Measurements from ENCODE around the gene C10orf143. TPM values are rescaled to one million over a fixed set of nuclear protein-coding genes. Genes with fewer than 3 reads are reported as not detected.

The C10orf143 gene
- total RNA-seq, 2 donors from 2014 or later = 2.4 to 2.9 TPM

- DNase-seq (ENCODE audit: low spot score) = no peak
- no peaks in the 10 kb centered on the region for H3K4me1 Mint-ChIP-seq (ENCODE audit: low read depth in 2 of 2)
- peaks cover 4 to 5% of the 10 kb centered on the region in 2 donors for H3K27me3 Mint-ChIP-seq
- no peak overlapping the region for H3K27ac Mint-ChIP-seq
- H3K9me3 Mint-ChIP-seq = no peaks in the 10 kb centered on the region
- H3K36me3 Mint-ChIP-seq = no peaks in the 10 kb centered on the region
- no peak overlapping the region for H3K4me3 Mint-ChIP-seq
- ATAC-seq = no peak
These were observed 68.2 kb downstream of the C10orf143 start for GRCh38 chr10:130042381-130042780.

- H3K27ac Mint-ChIP-seq = no peak overlapping the region
- no peaks in the 10 kb centered on the region for H3K4me1 Mint-ChIP-seq (ENCODE audit: low read depth in 2 of 2)
- H3K36me3 Mint-ChIP-seq = no peaks in the 10 kb centered on the region
- peaks cover 4 to 5% of the 10 kb centered on the region in 2 donors for H3K27me3 Mint-ChIP-seq
- no peak overlapping the region for H3K4me3 Mint-ChIP-seq
- no peak for DNase-seq (ENCODE audit: low spot score)
- no peaks in the 10 kb centered on the region for H3K9me3 Mint-ChIP-seq
- ATAC-seq = no peak
These were observed 68.9 kb downstream of the C10orf143 start for GRCh38 chr10:130041451-130042371.

DNA sequence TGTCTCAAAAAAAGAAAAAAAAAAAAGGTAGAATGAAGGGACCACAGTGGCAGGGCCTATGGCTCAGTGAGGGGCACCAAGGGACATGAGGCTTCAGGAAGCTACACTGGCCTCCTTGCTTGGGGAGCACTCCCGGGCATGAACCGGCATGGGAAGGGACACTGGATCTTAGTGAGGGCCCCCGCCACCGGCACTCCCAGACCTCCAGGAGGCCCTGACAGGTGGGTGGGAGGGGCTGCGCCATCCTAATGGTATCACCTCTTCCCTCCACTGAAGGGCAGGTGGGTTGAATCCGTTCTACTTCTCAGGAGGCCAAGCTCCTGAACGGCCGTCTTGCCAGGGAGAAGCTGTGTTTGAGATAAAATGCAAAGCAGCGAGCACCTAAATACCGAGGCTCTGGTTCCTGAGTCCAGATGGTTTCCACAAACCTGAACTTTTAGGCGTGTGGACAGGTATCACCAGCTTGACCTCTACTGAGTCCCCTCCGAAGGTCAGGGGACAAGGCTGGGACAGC, 69.8 kb downstream of the C10orf143 start:
- peaks cover 5% of the 10 kb centered on the region in 2 donors for H3K27me3 Mint-ChIP-seq
- H3K27ac Mint-ChIP-seq = no peak overlapping the region
- DNase-seq (ENCODE audit: low spot score) (no peak), ATAC-seq (no peak)
- no peaks in the 10 kb centered on the region for H3K4me1 Mint-ChIP-seq (ENCODE audit: low read depth in 2 of 2)
- no peaks in the 10 kb centered on the region for H3K9me3 Mint-ChIP-seq
- H3K36me3 Mint-ChIP-seq = no peaks in the 10 kb centered on the region
- no peak overlapping the region for H3K4me3 Mint-ChIP-seq

DNA sequence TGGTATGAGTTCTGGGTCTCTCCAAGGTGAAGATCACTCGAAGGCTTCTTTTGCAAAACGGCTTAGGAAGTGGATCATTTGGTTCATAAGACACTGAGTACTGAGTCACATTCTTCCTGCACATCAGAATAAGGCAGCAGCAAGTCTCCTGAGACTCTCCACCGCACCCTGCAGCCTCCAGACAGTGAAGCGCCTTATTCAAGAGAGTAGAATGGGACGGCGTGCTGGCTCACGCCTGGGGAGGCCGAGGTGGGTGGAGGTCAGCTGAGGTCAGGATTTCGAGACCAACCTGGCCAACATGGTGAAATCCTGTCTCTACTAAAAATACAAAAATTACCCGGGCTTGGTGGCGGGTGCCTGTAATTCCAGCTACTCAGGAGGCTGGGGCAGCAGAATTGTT, 70.3 kb downstream of the C10orf143 start:
- no peaks in the 10 kb centered on the region for H3K36me3 Mint-ChIP-seq
- ATAC-seq (no peak), DNase-seq (ENCODE audit: low spot score) (no peak)
- H3K27ac Mint-ChIP-seq = no peak overlapping the region
- H3K9me3 Mint-ChIP-seq = no peaks in the 10 kb centered on the region
- no peaks in the 10 kb centered on the region for H3K4me1 Mint-ChIP-seq (ENCODE audit: low read depth in 2 of 2)
- no peak overlapping the region for H3K4me3 Mint-ChIP-seq
- H3K27me3 Mint-ChIP-seq = peaks cover 5 to 6% of the 10 kb centered on the region in 2 donors

GRCh38 chr10:130039141-130039540, 71.5 kb downstream of the C10orf143 start:
- Mint-ChIP-seq H3K4me3 (no peak overlapping the region), H3K36me3 (no peaks in the 10 kb centered on the region), H3K4me1 (ENCODE audit: low read depth in 2 of 2) (no peaks in the 10 kb centered on the region), H3K9me3 (no peaks in the 10 kb centered on the region), H3K27ac (no peak overlapping the region), H3K27me3 (peaks cover 6% of the 10 kb centered on the region in 2 donors)
- no peak for DNase-seq (ENCODE audit: low spot score)
- no peak for ATAC-seq

- Mint-ChIP-seq H3K4me3 (no peak overlapping the region), H3K27ac (no peak overlapping the region), H3K9me3 (no peaks in the 10 kb centered on the region), H3K36me3 (no peaks in the 10 kb centered on the region), H3K27me3 (peaks cover 9 to 10% of the 10 kb centered on the region in 2 donors), H3K4me1 (ENCODE audit: low read depth in 2 of 2) (no peaks in the 10 kb centered on the region)
- ATAC-seq (no peak), DNase-seq (ENCODE audit: low spot score) (no peak)
These were observed 72.0 kb downstream of the C10orf143 start for GRCh38 chr10:130038611-130039109.

DNA sequence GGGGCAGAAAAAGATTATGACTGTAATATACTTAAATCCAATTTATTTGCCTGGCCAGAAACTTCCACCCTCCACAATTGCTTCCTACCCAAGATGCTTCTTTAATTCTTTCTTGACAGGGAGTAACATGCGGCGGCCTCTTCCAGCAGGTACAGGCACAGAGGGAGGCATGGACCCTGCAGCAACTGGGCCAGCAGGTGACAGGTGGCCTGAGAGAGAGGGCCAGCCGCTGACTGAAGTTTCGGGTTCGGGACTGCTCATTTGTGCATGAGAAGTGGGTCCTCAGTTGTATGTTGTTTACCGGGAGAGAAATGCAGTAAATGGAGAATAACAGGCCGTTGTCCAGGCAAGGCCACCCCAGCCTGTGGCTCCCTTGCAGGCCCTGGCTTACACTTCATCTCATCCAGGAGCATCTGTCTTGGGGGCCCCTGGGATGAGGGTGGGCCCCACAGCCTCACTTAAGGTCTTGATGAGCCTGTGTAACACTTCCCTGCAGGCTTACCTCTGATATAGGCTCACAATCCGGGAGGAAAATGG, 72.5 kb downstream of the C10orf143 start:
- no peak for ATAC-seq

GRCh38 chr10:130037169-130037661, 73.4 kb downstream of the C10orf143 start:
- DNase-seq (ENCODE audit: low spot score) = no peak
- ATAC-seq = no peak
- Mint-ChIP-seq H3K9me3 (no peaks in the 10 kb centered on the region), H3K4me1 (ENCODE audit: low read depth in 2 of 2) (no peaks in the 10 kb centered on the region), H3K36me3 (no peaks in the 10 kb centered on the region), H3K27ac (no peak overlapping the region), H3K4me3 (no peak overlapping the region), H3K27me3 (peaks cover 6 to 8% of the 10 kb centered on the region in 2 donors)

More for the DNA sequence above, 72.5 kb downstream of the C10orf143 start:
- H3K36me3 Mint-ChIP-seq = no peaks in the 10 kb centered on the region
- no peaks in the 10 kb centered on the region for H3K4me1 Mint-ChIP-seq (ENCODE audit: low read depth in 2 of 2)
- no peak overlapping the region for H3K27ac Mint-ChIP-seq
- no peaks in the 10 kb centered on the region for H3K9me3 Mint-ChIP-seq
- no peak for DNase-seq (ENCODE audit: low spot score)
- no peak overlapping the region for H3K4me3 Mint-ChIP-seq
- peaks cover 6 to 8% of the 10 kb centered on the region in 2 donors for H3K27me3 Mint-ChIP-seq

DNA sequence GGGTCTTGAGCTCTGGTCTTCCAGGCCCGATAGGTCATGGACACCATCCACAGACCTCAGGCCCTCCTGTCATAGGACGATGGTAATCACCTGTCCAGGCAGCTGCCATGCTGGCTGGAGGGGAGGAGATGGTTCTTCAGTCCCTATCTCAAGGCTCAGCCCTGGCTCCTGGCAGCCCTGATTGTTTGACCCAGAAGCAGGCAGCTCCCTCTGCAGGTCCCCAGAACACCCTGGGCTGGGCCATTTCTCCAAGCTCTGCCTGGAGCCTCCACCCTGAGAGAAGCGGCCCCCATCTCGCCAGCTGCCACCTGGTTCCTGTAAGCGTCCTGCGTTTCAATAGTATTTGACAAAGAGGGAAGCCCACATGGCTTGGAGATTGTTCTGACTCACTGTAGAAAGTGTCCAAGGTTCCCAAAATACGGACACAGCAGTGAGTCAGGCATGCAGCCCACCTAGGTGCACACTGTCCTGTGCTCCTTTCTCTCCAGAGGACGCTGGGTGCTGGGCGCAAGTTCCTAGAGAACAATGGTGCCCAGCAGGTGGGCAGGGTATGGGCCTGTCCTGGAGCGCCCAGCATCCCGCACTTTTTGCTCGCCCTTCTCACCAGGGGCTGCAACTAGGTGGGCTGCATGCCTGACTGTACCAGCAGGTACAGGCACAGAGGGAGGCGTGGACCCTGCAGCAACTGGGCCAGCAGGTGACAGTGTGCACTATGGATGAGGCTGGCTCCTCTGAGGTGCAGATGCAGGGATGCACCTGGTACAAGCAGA, 74.1 kb downstream of the C10orf143 start:
- H3K4me3 Mint-ChIP-seq = no peak overlapping the region

DNA sequence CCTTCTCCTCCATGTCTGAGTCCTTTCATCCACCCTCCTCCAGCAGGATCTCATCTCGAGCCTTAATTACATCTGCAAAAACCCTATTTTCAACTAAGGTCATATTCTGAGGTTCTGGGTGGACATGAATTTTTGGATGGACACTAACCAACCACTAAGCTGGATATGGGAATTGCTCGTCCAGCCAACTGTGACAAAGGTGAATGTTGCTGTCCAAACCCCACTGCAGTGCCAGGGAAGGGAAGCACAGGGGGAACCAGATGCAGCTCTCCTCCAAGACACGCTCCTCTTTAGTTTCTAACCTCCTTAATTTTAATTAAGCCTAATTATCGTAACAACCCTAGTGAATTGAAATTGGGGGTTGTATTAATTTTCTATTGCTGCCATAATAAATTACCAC, 81.4 kb downstream of the C10orf143 start:
- Mint-ChIP-seq H3K4me3 (no peak overlapping the region), H3K9me3 (no peaks in the 10 kb centered on the region), H3K36me3 (no peaks in the 10 kb centered on the region), H3K27me3 (peaks cover 3 to 7% of the 10 kb centered on the region in 2 donors), H3K27ac (no peak overlapping the region), H3K4me1 (ENCODE audit: low read depth in 2 of 2) (no peaks in the 10 kb centered on the region)
- no peak for DNase-seq (ENCODE audit: low spot score)
- ATAC-seq = no peak

More for the DNA sequence above, 74.1 kb downstream of the C10orf143 start:
- H3K4me1 Mint-ChIP-seq (ENCODE audit: low read depth in 2 of 2) = no peaks in the 10 kb centered on the region
- ATAC-seq (peak in 1 of 2 donors; percentile 11), DNase-seq (ENCODE audit: low spot score) (no peak)
- H3K27me3 Mint-ChIP-seq = peaks cover 6 to 8% of the 10 kb centered on the region in 2 donors
- H3K36me3 Mint-ChIP-seq = no peaks in the 10 kb centered on the region
- H3K9me3 Mint-ChIP-seq = no peaks in the 10 kb centered on the region
- no peak overlapping the region for H3K27ac Mint-ChIP-seq

DNA sequence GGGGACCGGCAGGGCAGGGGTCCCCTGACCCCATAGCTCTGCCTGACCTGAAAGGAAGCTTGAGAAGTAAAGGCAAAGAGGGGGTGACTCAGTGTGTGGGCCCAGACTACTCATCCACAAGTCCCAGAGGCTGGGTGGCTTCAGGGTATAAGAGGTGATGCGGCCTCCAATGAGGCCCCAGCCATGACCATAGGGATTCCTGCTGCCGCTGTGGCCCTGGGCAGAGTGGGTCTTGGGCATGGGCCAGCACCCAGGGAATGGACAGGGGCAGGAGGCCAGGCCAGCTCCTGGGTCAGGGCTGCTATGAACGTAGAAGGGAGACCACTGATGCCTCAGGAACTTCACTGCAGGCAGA, 82.2 kb downstream of the C10orf143 start:
- Mint-ChIP-seq H3K4me1 (ENCODE audit: low read depth in 2 of 2) (no peaks in the 10 kb centered on the region), H3K9me3 (no peaks in the 10 kb centered on the region), H3K36me3 (no peaks in the 10 kb centered on the region), H3K4me3 (no peak overlapping the region), H3K27ac (no peak overlapping the region), H3K27me3 (no peaks in the 10 kb centered on the region)
- DNase-seq (ENCODE audit: low spot score) (no peak), ATAC-seq (peak; percentile 4 to 61)

DNA sequence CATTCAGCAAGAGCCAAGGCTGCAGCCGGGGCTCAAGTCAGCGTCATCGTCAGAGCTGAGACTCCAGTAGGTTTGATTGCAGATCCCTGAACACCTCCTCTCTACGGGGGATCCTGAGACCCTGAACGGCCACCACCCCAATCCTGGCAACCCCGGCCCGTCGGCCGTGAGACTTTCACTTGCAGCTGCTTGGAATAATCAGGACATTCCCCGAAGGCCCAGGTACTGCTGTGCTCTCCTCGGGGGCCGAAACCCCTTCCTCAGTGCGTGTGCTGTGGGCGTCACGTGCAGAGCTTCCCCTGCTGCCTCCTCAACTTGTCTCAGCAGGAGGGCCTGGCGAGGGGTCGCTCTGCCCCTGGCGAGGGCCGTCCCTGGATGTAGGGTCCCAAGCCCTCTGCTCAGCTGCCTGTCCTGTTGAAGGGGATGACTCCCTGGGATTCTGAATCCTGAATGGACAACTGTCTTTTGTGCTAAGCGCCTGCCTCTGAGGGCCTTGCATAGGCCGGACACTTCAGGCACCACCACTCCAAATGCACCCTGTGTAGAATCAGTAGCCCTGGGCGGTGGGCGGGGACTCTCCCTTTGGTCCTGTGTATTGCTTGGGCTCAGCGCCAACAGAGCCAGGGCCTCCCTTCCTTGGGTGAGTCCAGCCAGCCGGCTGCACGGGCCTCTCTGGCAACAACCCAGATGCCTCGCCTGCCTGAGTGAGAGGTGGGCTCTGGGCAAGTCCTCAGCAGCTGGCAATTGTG, 82.7 kb downstream of the C10orf143 start:
- Mint-ChIP-seq H3K27ac (no peak overlapping the region), H3K4me1 (ENCODE audit: low read depth in 2 of 2) (no peaks in the 10 kb centered on the region), H3K4me3 (no peak overlapping the region), H3K9me3 (no peaks in the 10 kb centered on the region), H3K27me3 (no peaks in the 10 kb centered on the region), H3K36me3 (no peaks in the 10 kb centered on the region)
- DNase-seq (ENCODE audit: low spot score) (no peak), ATAC-seq (peak; percentile 8 to 11)

Measured in natural killer cell treated with Interleukin-12 subunit alpha and Interleukin-12 subunit beta and Interleukin-15 and Interleukin-18, amount 100 ng/mL, for 72 hours (primary cell).